A172 (cell line): ENCODE measurements around the gene NPEPL1. TPM values are rescaled to one million over a fixed set of nuclear protein-coding genes. Genes with fewer than 3 reads are reported as not detected.
"Not testable (repeated sequence)": the region's sequence is repeated elsewhere in the genome, so short reads cannot be mapped to it uniquely, and the experiment has no call there.

Experiments
- DNase-seq: peaks from one replicate; pipeline ENCODE4 v3.0.0-alpha.2; 2015; ENCODE audit warnings: low spot score
- total RNA-seq: library from RNA; depleted of rRNA; stranded (reverse); fragments of >200 nt; shearing (Covaris generic); gene quantifications from 2 replicates; pipeline ENCODE4 v1.2.3, GENCODE V29; 2014

NPEPL1 gene
- total RNA-seq, 1 experiment from 2014 or later = 7.2 TPM

DNA sequence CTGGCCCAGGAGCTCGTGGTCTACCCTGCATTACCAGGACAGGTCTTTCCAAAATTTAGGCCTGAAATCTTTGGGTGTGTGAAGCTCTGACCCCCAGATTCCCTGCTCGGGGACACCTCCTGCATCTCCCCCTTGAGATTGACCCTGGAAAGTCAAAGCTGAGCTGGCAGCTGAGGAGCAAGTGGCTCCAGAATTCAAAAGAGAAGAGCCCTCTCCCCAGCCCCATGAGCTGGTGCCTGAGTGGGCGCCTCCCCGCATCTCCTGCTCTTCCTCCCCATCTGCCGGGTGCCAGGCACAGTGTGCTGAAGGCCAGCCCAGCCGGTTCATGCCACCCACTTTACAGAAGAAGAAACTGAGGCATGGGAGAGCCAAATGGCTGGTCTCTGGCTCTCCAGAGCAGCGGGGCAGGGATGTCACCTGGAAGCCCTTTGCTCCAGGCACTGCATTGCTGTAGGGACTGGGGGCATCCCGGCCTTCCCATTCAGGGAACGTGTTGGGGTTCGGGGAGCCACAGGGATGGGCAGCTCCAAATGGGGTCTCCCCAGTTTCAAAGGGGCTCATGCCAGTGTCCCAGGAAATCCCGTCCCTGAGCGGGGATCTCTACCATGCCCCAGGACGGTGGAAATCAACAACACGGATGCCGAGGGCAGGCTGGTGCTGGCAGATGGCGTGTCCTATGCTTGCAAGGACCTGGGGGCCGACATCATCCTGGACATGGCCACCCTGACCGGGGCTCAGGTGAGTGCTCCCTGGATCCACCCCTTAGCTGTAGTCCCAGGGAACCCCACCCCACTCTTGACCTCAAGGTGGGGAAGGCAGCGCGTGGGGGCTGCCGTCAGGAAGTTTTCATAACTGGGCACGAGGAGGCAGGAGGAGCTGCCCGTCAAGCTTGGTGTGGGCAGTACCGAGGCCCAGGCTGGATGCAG lies 20.5 kb downstream of the NPEPL1 start:
- no peak for DNase-seq

DNA sequence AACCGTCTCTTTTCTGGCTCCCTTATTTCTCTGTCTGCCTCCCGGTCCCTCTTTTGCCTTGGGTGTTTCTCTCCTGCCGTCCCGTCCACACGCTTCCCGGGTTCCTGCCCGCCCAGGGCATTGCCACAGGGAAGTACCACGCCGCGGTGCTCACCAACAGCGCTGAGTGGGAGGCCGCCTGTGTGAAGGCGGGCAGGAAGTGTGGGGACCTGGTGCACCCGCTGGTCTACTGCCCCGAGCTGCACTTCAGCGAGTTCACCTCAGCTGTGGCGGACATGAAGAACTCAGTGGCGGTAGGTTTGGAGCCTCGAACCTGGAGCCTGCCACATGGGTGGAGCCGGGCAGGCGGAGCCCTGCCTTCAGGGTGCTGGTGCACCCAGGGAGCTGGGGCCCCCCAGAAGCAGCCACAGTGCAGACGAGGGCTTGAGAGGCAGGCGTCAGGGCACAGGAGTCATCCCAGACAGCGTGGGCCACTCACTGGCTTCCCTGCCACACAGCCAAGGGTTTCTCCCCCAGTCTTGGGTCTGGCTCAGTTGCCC lies 21.3 kb downstream of the NPEPL1 start:
- no peak for DNase-seq

GRCh38 chr20:58714340-58714922 lies 21.8 kb downstream of the NPEPL1 start:
- no peak for DNase-seq

GRCh38 chr20:58714923-58715351 lies 22.3 kb downstream of the NPEPL1 start:
- DNase-seq = no peak

GRCh38 chr20:58715391-58715800 lies 22.8 kb downstream of the NPEPL1 start:
- DNase-seq = no peak

- DNase-seq = no peak
Measured at GRCh38 chr20:58715801-58716475, 23.3 kb downstream of the NPEPL1 start.

- no peak for DNase-seq
Measured at GRCh38 chr20:58716476-58717277, 24.1 kb downstream of the NPEPL1 start.

DNA sequence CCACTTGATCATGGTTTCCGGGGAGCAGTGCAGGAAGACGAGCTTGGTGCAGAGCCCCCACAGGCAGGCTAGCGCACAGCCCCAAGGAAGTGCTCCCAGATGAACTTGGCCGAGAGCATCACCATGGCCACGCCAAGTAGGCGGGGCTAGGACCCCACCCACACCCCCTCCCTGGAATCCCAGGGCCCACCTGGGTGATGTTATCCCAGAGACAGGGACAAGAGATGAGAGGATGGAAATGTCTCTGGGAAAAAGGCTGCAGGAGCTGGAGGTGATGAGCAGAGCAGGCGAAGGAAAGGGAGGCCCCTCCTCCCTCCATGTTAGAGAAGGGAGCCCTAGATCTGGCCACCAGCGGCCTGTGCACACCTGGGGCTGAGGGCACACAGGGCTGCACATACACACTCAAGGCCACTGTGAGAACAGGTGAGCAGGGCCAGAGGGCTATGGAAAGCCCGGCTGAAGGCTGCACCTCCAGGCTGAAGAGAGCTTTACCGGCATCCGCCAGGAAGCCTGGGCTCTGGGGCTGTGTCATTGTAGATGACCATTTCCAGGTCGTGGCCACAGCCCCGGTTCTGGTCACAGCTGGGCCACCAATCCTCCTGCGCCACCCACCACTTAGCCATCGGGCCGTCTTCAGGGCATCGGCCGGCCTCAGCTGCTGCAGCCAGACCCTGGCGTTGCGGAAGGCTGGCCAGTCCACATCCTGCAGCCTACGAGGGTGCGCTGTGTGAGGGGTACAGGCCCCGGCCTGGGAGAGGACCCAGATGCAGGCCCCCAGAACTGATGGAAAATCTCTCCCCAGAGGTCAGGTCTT lies 24.9 kb downstream of the NPEPL1 start:
- DNase-seq = no peak

DNA sequence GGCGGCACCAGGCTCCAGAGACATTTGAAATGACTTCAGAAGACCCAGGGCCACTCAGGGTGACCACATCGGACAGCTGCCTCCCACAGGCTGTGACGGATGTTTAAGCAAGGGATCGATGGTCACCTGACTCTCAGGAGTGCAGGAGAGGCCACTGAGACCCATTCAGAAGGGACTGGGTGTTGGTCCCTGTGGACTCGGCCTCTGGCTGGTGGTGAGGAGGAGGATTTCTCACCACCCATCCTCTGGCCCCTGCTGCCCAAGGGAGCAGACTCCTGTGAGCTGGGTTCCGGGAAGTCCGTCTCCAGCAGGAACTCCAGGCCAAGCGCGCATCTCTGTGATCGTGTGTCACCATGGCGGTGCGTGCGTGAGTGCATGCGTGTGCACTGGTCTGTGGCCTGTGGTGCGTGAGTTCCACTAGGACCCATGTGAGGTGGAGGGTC lies 25.5 kb downstream of the NPEPL1 start:
- DNase-seq = no peak

DNA sequence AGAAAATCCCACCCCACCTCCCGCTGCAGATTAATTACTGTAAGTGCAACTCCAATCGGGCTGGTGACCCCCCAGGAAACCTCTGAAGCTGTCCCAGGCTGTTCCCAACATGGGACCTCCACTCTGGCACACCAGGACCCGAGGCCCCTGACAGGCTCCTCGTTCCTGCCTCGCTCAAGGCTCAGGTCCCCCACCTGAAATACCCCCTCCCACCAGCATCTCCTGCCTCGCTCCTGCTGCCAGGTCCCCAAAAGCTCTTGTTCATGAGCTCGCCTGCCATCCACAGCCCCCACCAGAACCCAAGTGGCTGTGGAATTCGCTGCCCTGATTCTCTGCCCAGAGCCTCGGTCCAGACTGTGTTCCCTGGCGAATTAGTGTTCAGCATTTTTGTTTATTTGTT lies 26.1 kb downstream of the NPEPL1 start:
- DNase-seq = no peak

- no peak for DNase-seq
Measured at GRCh38 chr20:58719258-58719657, 26.7 kb downstream of the NPEPL1 start.

- DNase-seq = no peak
Measured at GRCh38 chr20:58719971-58720371, 27.4 kb downstream of the NPEPL1 start.

DNA sequence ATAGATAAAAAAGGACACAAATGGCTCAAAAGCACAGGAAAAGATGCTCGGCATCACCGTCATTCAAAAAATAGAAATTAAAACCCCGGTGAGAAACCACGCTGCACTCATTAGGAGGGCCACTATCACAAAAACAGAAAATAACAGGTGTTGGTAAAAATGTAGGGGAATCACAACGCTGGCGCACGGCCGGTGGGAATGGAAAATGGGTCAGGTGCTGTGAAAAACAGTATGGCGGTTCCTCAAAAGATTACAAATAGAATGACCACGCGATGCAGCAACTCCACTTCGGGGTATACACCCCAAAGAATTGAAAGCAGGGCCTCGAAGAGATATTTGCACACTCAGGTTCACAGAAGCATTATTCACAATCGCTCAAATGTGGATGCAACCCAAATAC lies 28.3 kb downstream of the NPEPL1 start:
- no peak for DNase-seq

DNA sequence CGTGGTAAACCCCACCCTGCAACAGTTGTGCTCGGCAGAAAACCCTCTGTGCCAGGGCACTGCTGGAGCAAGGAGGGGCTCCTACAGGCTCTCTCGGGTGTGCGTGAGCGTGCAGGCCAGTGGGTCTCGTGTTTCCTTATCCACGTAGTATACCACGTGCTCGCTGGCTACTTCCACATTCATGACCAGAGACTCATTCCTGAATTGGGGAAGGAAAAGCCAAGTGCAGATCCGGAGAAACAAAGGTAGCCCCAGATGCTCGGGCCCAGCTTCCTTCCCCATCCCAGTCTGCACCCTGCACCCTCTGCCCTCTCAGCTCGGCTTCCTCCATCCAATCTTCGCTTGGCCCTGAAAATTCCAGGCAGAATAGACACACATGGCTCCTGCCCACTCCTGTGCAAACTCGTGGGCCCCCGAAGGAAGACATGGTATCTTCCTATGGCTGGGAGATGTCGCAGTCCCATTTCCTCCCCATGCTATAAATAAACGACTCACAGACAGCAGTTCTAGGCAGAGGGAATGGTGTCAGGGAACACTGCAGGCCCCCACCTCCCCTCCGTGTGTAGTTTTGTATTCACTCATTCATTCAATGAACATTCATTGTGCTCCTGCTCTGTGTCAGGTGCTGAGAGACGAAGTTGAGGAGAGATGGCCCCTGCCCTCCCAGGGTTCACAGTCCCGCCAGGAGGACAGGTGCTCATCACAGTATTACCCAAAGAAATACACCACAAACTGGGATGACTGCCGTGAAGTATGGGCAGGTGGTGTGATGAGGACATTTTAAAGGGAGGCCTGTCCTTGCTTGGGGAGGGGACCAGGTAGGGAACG lies 29.6 kb downstream of the NPEPL1 start:
- DNase-seq = no peak

DNA sequence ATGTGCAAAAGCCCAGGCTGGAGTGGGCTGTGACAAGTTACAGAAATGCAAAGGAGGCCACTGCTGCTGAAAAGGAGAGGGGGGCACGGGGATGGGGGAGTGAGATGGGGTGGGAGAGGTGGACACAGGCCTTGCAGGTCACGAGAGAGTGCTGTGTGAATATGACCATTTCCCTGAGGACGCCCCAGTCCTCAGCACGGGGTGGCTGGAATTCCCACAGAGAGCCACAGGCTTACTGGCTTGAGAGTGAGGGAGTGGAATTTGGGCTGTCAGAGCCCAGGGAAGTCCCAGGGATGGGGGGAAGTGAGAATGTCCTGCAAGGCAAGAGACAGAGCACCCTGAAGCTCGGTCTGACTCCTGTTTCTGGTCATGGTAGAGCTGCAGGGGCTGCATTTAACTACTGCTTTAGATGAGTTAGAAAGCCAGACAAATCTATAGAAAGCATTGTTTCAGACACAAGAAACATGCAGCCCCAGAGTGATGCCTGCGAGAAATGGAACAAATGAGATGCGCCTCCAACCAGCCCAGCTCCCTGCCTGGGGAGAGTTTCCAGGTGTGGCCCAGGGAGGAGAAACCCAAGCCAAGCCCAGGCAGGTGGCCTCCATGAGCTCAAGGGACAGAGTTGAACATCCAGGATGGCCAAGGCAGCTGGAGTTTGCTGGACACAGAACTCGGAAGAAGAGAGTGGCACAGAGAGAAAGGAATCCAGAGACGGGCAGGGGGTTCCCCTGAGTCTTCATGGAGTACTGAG lies 30.5 kb downstream of the NPEPL1 start:
- no peak for DNase-seq

DNA sequence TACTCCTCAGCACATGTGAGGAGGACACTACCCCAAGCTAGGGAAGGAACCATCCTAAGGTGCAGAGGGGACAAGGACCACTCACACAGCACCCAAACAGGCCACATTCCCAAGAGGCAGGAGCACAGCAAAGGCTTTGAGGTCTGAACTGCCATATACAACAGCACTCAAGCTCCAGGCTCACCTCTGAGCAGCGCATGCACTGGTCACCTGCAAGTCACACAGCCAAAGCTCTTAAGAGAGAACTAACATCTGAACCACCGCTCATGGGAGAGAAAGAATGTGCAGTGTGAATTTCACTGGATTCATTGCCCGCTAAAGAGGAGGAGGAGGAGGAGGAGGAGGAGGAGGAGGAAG lies 31.0 kb downstream of the NPEPL1 start:
- no peak for DNase-seq

- DNase-seq = not testable (repeated sequence)
Measured at GRCh38 chr20:58726156-58726555, 33.6 kb downstream of the NPEPL1 start.

GRCh38 chr20:58731192-58731591 lies 38.6 kb downstream of the NPEPL1 start:
- no peak for DNase-seq

DNA sequence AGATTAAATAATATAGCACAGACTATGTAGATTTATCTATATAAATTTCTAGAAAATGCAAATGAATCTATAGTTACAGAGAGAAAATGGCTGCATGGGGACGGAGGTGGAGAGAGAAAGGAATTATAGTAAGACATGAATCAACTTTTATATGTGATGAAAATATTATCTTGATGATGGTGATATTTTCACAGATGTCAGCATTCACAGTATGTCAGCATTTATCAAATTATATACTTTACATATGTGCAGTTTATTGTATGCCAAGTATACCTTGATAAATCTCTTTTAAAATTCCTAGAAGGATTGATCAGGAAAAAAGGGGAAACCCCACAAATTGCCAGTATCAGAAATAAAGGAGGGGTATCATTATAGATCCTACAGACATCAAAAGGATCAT lies 44.6 kb downstream of the NPEPL1 start:
- DNase-seq = no peak
